ENCODE results near the gene TH. TPM values are rescaled to one million over a fixed set of nuclear protein-coding genes. Genes with fewer than 3 reads are reported as not detected.

Gene TH
- total and polyA plus RNA-seq, 2 donors from 2014 or later: not detected

GRCh38 chr11:2139621-2140337, 31.8 kb downstream of the TH start:
- DNase-seq (peak in 4 of 5 donors; percentile 54 to 78 (median 64)), FAIRE-seq (no peak)
- Histone ChIP-seq H3K36me3 (ENCODE audit: control insufficient read depth in 2 of 3, insufficient read depth in 3 of 3, low read length in 3 of 3) (no peaks in the 10 kb centered on the region), H3K9ac (ENCODE audit: low read length in 3 of 3) (no peak overlapping the region), H3K9me3 (ENCODE audit: control insufficient read depth in 2 of 3, insufficient read depth in 1 of 3, low read length in 3 of 3) (no peaks in the 10 kb centered on the region), H3K27ac (ENCODE audit: low read depth in 2 of 2, low read length in 2 of 2) (no peak overlapping the region), H3K27me3 (ENCODE audit: control insufficient read depth, insufficient read depth, low read length) (peaks cover 23% of the 10 kb centered on the region), H3K4me3 (ENCODE audit: low read length in 3 of 3) (peak overlapping the region in 1 of 3 donors; percentile 33), H3K4me1 (ENCODE audit: control insufficient read depth in 2 of 3, insufficient read depth in 2 of 3, low read depth in 1 of 3, low read length in 3 of 3) (no peaks in the 10 kb centered on the region)
- no peak for TF ChIP-seq CTCF (IDR thresholded peaks at IDR 0.05; ENCODE audit: borderline replicate concordance, extremely low read depth, insufficient read depth)
- intact Hi-C loops (cut with DNase I): no loop called here

GRCh38 chr11:2139123-2139521, 32.5 kb downstream of the TH start, which contains the start of gene IGF2:
IGF2 (minus strand) TSS chr11:2139389; CDS start chr11:2135523, 3,866 bp downstream.
- intact Hi-C loops (cut with DNase I): no loop called here
- TF ChIP-seq CTCF (IDR thresholded peaks at IDR 0.05; ENCODE audit: borderline replicate concordance, extremely low read depth, insufficient read depth): no peak
- no peak within 1 kb of the TSS for H3K27ac ChIP-seq (ENCODE audit: low read depth in 2 of 2, low read length in 2 of 2)
- H3K9me3 ChIP-seq (ENCODE audit: control insufficient read depth in 2 of 3, insufficient read depth in 1 of 3, low read length in 3 of 3): no peaks in the 10 kb centered on the region
- H3K36me3 ChIP-seq (ENCODE audit: control insufficient read depth in 2 of 3, insufficient read depth in 3 of 3, low read length in 3 of 3): no peaks in the 10 kb centered on the region
- H3K9ac ChIP-seq (ENCODE audit: low read length in 3 of 3): no peak within 1 kb of the TSS
- peaks cover 22% of the 10 kb centered on the region for H3K27me3 ChIP-seq (ENCODE audit: control insufficient read depth, insufficient read depth, low read length)
- DNase-seq (peak in 4 of 5 donors; percentile 70 to 83 (median 78)), FAIRE-seq (no peak)
- peak within 1 kb of the TSS in 1 of 3 donors; percentile 36 for H3K4me3 ChIP-seq (ENCODE audit: low read length in 3 of 3)
- H3K4me1 ChIP-seq (ENCODE audit: control insufficient read depth in 2 of 3, insufficient read depth in 2 of 3, low read depth in 1 of 3, low read length in 3 of 3): no peaks in the 10 kb centered on the region

- no peak for TF ChIP-seq CTCF (IDR thresholded peaks at IDR 0.05; ENCODE audit: borderline replicate concordance, extremely low read depth, insufficient read depth)
- peak overlapping the region in 1 of 3 donors; percentile 36 for H3K4me3 ChIP-seq (ENCODE audit: low read length in 3 of 3)
- DNase-seq (peak in 1 of 5 donors; percentile 74), FAIRE-seq (no peak)
- no peaks in the 10 kb centered on the region for H3K9me3 ChIP-seq (ENCODE audit: control insufficient read depth in 2 of 3, insufficient read depth in 1 of 3, low read length in 3 of 3)
- H3K27me3 ChIP-seq (ENCODE audit: control insufficient read depth, insufficient read depth, low read length): peaks cover 20% of the 10 kb centered on the region
- H3K4me1 ChIP-seq (ENCODE audit: control insufficient read depth in 2 of 3, insufficient read depth in 2 of 3, low read depth in 1 of 3, low read length in 3 of 3): no peaks in the 10 kb centered on the region
- no peak overlapping the region for H3K27ac ChIP-seq (ENCODE audit: low read depth in 2 of 2, low read length in 2 of 2)
- intact Hi-C loops (cut with DNase I): no loop called here
- no peak overlapping the region for H3K9ac ChIP-seq (ENCODE audit: low read length in 3 of 3)
- H3K36me3 ChIP-seq (ENCODE audit: control insufficient read depth in 2 of 3, insufficient read depth in 3 of 3, low read length in 3 of 3): no peaks in the 10 kb centered on the region
Measured at GRCh38 chr11:2138431-2139122, 33.0 kb downstream of the TH start.
